GM10847 (cell line): ENCODE data around the gene ARRDC4.

Source experiments
- POLR2A ChIP-seq: IDR thresholded peaks from 2 replicates; pipeline ENCODE4 v1.6.1; 2011; ENCODE audit not compliant: insufficient read length; ENCODE audit errors: extremely low read depth

ARRDC4 gene

DNA sequence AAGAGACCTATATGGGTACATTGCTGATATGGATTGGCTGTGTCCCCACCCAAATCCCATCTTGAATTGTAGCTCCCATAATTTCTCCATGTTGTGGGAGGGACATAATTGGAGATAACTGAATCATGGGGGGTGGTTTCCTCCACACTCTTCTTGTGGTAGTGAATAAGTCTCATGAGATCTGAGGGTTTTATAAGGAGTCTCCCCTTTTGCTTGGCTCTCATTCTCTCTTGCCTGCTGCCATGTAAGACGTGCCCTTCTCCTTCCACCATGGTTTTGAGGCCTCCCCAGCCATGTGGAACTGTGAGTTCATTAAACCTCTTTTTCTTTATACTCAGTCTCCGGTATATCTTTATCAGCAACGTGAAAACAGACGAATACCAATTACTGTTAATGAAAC, 5.0 kb upstream of the ARRDC4 start:
- TF ChIP-seq POLR2A: no peak

DNA sequence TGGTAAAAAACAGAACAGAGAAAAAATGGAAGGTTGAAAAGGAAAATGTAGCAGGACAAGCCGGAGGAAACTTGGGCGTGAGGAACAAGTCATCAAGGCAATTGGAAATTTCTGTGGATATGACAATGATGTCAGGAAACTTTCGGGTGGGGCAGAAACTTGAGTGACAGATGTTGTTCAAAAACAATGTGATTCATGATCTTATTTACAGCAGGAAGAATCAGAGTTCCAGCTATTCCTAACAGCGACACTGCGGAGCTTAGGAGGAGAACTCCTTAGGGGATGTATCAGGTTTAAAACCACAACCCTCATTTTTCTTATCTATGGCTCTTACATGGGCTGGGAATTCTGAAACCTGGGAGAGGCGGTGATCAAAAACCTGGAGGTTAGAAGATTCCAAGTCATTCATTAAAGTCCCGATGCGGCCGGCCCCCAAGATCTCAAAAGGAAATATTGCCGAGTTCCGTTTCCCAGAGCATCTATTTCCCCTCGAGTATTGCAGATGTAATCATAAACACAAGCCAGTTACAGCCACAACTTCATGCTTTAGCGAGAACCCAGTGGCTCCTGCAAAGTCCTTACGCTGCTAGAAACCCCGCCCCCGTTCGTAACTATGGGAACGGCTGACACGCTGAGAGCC, 659 bp upstream of the ARRDC4 start:
- TF ChIP-seq POLR2A: no peak

DNA sequence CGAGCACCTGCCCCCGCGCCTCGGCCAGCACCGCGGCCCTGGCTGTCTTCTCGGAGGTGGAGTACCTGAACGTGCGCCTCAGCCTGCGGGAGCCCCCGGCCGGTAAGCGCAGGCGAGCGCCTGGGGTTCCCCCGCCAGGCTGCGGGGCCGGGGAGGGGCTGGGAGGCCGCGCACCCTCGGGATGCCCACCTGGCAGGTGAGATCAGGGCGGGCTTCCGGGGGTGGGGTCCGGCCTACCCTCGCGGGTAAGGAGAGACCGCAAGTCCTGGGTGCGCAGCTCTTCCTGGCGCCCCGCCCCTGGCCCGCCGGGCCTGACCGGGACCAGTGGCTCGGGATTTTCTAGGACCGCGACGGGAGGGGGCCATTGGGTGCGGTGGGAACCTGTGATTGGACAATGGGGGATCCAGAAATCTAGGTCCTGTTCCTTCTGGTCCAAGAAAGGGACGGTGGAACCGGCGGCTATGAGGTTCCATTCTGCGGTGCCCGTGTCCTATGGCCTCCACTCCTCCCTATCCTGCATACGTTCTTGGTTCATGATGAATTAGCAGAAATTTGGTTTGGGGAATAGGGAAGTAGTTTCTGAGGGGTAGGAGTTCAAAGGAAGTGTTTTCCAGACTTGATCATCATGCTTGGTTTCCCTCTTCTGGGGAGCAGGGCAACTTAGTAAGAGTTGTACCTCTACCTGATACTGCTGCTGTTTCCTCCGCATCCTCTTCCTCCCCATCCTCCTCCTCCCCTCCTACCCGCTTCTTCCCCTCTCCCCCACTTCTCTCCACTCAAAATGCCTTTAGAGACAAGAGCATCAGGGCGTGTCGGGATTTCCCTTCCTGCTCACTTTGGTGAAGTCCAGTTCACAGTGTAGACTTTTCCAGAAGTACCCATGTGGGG, 808 bp downstream of the ARRDC4 start:
- no peak for TF ChIP-seq POLR2A

DNA sequence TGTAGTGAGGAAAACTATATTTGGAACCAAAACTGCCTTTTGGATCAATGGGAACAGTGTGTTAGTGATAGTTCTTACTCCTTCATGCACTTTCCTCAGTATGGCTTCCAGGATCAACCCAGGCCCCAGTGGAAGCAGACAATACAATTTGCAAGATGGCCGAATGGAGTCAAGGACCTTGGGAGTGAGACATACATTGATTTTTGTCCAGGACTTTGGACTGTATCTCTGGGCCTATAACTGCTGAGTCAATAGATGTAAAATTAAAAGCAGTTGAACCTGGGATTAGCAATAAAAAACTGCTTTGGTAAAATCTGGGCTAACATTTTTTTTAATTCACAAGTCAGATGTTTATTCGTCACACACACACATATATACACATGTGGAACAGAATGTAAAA, 1.8 kb downstream of the ARRDC4 start:
- no peak for TF ChIP-seq POLR2A

DNA sequence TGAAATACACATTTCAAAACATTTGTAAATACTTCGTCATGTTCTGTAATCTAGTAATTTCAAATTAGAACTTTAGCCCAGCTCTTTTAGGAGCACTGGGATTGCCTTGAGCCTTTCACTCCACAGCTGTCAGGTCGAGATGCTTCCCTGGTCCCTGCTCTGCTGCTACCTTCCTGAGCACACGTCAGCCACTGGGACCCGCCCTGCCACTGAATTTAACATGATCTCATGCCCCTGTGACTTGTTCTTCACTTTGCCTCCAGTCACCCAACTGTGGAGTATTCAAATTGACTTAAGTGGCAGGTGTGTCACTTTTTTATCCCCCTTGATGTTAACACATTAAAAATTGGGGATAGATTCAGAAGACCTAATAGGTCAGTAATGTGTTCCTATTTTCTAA, 3.3 kb downstream of the ARRDC4 start:
- no peak for TF ChIP-seq POLR2A

DNA sequence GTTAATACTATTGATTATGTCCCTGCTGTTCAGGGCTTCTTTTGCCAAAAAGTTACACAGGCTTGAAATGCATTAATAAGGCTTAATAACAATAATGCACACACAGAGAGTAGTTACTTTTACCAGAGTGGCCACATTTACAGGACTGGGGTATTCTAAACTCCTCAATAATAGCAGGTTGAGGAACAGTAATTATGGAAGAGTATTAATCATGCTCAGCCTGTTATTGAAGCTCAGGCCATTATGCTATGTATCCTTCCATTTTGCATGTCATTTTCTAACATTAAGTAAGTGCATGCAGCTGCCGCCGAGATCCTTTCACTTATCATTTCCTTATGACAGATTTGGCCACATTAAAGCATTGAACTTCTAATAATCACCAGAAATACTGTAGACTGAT, 5.7 kb downstream of the ARRDC4 start:
- no peak for TF ChIP-seq POLR2A

DNA sequence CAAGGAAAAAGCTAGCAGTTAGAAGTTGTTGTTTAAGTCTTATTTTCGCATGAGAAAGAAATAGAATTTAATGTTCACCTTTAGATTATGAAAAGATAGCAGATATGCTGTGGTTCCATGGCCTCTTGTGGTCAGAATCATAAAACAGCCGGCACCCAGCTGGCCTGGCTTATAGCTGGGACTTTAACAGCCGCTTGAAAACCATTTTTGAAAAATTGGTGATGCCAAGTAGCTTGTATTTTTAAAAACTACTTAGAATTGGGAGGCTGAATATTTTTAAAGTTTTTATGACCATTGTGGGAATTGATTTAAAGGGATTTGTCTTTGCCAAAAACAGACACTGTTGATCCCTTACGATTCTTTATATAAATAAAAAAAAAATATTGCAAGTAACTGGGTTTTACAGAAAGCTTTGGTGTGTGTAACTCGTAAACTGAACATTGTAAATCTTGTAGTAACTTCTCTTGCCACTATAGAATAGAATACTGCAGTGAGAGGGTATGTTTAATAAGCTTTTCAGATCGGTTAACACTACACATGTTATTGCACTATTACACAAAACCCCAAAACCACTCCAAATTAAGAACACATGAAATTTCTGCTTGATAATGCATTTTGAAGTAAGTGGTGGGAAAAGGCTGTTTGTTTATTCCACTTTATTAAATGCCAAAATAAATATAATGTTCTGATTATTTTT, 6.6 kb downstream of the ARRDC4 start:
- TF ChIP-seq POLR2A: no peak

DNA sequence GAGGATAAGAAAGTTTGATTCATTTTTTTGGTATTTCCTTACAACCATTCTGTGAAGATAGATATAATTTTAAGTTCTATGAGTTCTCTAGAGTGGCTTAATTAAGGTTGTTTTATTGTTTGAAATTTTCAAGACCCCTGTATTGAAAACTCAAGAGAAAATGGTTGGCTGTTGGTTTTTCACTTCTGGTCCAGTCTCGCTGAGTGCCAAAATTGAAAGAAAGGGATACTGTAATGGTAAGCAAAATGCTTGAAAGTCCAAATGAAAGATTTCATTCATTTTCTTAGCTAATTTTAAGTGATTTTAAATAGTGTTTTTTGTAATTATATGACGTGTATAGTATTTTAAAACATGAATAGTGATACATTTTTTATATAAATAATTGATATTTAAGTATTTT, 7.4 kb downstream of the ARRDC4 start:
- TF ChIP-seq POLR2A: no peak

DNA sequence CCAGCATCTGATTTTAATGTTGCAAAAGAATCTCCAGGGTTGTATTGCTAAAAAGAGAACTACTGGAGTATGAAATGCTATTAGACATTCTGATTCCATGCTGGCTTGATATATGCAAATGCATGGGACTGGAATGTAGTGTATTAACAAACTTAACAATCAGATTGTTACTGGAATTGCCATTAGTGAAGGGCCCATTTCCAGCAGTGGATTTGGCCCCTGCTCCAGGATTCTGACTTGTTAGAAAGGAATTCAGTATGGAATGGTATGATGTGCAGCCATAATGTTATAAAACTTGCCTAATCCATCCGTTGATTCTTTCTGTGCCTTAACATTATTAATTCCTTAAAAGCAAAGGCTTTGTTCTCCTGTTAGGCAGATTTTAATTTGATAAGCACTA, 7.9 kb downstream of the ARRDC4 start:
- TF ChIP-seq POLR2A: no peak

DNA sequence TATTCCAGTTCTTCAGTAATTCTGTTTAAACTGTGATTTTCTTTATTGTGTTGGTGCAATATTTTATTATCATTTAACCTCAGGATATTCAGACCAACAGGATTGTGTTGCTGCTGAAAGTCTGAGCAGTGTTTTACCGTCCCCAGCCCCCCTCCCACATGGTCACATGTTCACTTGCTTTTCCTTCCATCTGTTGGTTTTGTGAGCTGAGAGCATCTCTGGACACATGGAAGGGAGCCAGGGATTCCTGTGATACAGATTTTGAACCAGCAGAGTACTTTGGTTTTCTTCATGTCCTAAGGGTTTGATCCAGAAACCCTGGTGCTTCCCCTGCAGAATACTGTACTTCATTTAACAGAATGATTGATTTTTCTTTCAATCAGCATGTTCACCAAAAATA, 11.9 kb downstream of the ARRDC4 start:
- no peak for TF ChIP-seq POLR2A

DNA sequence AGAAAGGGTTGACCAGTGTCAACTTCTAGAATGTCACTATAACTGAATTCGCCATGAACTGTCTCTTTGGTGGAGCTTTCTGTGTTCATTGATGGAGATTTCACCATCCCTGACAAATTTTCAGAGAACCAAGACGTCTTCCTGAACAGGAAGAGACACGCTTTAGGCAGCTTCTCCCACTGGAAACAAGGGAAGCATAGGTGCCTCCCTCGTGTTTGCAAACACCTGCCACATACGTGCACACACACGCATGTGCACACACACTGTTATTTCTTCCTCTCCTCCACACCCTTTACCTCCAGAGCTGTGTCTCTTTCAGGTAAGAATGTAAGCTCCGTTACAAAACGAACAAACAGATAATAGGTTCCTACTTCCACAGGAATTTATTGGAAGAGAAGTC, 15.6 kb downstream of the ARRDC4 start:
- no peak for TF ChIP-seq POLR2A

DNA sequence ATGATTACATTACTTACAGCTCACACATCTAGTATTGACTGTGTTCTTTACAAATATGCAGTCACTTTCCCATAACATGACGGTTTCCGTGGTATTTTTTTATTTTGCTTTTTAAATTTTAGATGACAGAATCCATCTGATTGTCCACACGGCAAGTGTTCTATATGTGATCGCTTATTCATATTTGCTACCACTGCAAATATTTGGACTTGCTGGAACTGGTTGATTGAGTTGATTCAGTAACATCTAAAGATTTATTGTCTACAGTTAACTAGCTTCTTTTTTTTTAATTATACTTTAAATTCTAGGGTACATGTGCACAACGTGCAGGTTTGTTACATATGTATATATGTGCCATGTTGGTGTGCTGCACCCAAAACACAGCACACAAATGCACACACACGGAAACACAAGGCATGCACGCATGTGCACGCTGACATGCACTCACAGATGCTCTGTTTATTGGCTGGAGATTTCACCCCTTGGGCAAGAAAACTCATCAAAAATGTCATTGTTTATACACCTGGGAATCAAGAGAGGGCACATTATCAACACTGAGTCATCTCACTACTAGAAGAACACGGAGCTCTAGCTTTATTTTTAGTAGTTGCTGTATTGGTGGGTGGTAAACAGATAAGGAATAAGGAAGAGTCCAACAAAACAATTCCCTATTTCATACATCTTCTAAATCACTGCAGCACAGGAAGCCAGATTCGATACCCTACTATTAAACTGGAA, 16.4 kb downstream of the ARRDC4 start:
- no peak for TF ChIP-seq POLR2A

DNA sequence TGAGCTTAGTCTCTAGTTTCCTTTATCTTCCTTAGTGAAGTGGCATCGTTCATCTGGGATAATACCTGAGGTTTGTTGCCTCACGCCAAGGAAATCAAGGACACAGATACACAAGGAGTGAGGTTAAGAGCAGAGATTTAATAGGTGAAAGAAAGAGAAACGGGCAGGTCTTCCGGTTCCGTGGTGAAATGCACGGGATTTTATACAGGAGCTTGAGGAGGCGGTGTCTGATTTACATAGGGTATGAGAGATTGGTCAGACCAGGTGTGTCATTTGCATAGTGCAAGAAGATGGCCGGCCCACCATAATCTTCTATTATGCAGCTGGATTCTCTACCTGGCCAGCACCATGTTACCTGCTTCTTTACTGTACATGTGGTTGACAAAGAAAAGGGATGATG, 17.2 kb downstream of the ARRDC4 start:
- TF ChIP-seq POLR2A: no peak

DNA sequence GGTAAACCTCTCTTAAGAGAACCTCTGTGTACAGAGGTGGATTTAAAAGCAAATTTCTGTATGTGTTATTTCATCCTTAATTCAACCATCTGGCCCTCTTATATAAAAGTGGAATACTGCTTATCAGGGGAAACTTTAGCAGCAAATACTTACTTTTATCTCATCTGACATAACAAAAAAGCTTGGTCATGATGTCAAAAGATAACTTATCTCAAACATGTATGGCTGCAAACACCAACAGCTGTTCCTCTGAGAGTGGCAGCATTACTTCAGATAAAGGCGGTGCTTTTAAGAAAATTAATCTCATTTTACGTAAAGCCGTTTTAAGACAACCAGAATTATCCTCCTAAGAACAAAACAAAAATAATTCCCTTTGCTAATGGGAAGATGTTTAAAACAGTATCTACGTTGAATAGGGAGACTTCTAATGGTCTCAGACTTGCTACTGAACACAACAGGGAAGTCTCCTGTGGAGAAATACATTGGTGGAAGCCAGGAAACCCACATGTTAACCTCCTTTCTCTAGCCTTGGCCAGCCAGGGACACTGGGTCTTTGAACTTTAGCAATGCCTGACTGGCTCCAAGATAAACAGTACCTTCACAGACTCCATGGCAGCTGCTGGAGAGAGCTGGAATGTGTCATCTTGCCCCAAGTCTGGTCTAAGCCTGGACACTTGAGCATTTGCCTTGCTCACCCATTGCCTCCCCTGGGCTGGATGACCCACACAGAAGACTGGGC, 18.1 kb downstream of the ARRDC4 start:
- TF ChIP-seq POLR2A: no peak

DNA sequence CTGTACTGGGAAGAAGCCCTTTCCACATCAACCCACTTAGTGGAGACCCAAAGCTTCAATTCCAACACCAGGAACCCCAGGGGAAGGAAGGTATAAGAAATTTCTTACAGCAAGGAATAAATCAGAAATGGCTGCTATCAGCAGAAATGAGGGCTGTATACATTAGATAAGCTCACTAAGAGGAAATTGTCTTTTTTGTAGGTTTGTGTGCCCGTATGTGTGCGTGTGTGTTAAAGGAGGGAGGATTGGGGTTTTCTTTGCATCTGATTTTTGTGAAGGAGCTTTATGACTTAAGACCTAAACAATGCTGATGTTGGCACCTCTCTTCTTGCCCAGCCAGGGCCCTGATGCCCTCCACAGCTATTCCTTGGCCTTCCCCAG, 18.6 kb downstream of the ARRDC4 start:
- no peak for TF ChIP-seq POLR2A
